Measurements from ENCODE around the gene MINAR1.

GRCh38 chr15:79455361-79455760 is 23.2 kb downstream of the MINAR1 start:
- no peak for TF ChIP-seq CTCF (IDR thresholded peaks at IDR 0.05)
- no peak for TF ChIP-seq POLR2A (IDR thresholded peaks at IDR 0.05)

Data from esophagus squamous epithelium (tissue), 4 donors.